ENCODE results near the gene TRIP12.
"Not testable (repeated sequence)": the region's sequence is repeated elsewhere in the genome, so short reads cannot be mapped to it uniquely, and the experiment has no call there.

The TRIP12 gene

DNA sequence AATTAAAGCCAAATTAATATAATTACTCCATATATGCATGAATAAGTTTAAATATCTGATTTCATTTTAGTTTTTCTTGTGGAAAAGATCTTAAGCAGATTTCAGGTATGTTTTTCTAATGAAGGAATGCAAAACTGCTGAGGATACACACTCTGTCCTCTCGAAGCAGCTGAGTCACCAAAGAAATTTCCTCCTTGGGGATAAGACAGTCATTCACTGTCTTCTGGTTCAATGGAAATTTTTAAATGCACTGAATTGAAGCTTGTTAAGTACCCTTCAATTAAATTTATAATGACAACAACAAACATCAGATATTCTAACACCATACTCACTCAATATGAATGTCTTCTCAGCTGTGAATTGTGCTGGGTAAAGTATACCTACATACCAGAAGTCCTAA lies 106.0 kb downstream of the TRIP12 start:
- no peak overlapping the region for H3K9ac ChIP-seq (ENCODE audit: low read length in 5 of 5)
- H3K4me1 ChIP-seq (ENCODE audit: control insufficient read depth in 5 of 5, insufficient read depth in 5 of 5, low read length in 5 of 5): peaks cover 0 to 10% (median 4%) of the 10 kb centered on the region in 5 donors
- H3K9me3 ChIP-seq (ENCODE audit: control insufficient read depth in 5 of 5, low read length in 5 of 5): no peaks in the 10 kb centered on the region
- no peak overlapping the region for H3K4me3 ChIP-seq (ENCODE audit: low read depth in 1 of 5, low read length in 5 of 5)
- H3K27ac ChIP-seq (ENCODE audit: low read depth, low read length): peak overlapping the region; percentile 12
- peaks cover 29 to 67% (median 38%) of the 10 kb centered on the region in 5 donors for H3K36me3 ChIP-seq (ENCODE audit: control insufficient read depth in 5 of 5, insufficient read depth in 5 of 5, low read length in 5 of 5)
- H3K27me3 ChIP-seq (ENCODE audit: control insufficient read depth in 5 of 5, insufficient read depth in 4 of 5, low read length in 5 of 5): no peaks in the 10 kb centered on the region

DNA sequence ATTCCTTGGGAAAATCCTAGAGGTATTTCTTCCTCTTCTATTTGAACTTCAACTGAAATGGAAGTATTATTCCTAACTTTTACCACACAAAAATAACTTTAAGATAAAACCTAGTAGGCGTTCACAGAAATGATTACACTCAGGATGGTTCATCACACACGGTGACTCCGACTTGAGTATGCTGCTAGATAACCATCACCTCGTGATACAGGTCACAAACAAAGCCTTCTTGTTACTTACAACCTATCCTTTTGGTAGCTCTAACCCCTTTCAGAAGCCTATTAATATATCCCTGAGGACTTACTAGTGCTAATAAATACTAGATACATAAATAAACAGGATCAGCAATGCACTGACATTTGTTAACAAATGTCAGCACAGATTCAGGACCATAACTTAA lies 106.5 kb downstream of the TRIP12 start:
- peaks cover 0 to 10% (median 4%) of the 10 kb centered on the region in 5 donors for H3K4me1 ChIP-seq (ENCODE audit: control insufficient read depth in 5 of 5, insufficient read depth in 5 of 5, low read length in 5 of 5)
- H3K27me3 ChIP-seq (ENCODE audit: control insufficient read depth in 5 of 5, insufficient read depth in 4 of 5, low read length in 5 of 5): no peaks in the 10 kb centered on the region
- no peak overlapping the region for H3K4me3 ChIP-seq (ENCODE audit: low read depth in 1 of 5, low read length in 5 of 5)
- no peak overlapping the region for H3K9ac ChIP-seq (ENCODE audit: low read length in 5 of 5)
- no peaks in the 10 kb centered on the region for H3K9me3 ChIP-seq (ENCODE audit: control insufficient read depth in 5 of 5, low read length in 5 of 5)
- H3K27ac ChIP-seq (ENCODE audit: low read depth, low read length): no peak overlapping the region
- peaks cover 31 to 72% (median 43%) of the 10 kb centered on the region in 5 donors for H3K36me3 ChIP-seq (ENCODE audit: control insufficient read depth in 5 of 5, insufficient read depth in 5 of 5, low read length in 5 of 5)

DNA sequence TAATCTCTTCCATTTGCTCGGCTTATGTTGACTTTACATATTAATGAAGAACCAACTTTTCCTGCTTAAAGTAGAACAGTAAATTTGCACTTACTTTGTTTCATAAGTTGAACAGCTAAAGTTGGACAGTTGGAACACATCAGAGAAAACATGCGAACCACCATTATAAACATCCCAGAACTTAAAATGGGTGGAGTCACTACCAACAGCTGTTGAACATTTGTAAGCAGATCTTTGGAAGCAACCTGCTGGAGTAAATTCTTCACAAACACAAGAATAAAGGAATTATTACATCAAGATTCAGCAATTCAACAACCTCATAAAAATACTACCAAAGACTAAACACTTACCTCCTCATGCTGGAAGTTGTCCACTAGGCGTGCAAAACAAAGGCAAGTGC lies 111.0 kb downstream of the TRIP12 start:
- peaks cover 53 to 83% (median 58%) of the 10 kb centered on the region in 5 donors for H3K36me3 ChIP-seq (ENCODE audit: control insufficient read depth in 5 of 5, insufficient read depth in 5 of 5, low read length in 5 of 5)
- H3K27me3 ChIP-seq (ENCODE audit: control insufficient read depth in 5 of 5, insufficient read depth in 4 of 5, low read length in 5 of 5): no peaks in the 10 kb centered on the region
- peaks cover 0 to 1% (median 0%) of the 10 kb centered on the region in 5 donors for H3K4me1 ChIP-seq (ENCODE audit: control insufficient read depth in 5 of 5, insufficient read depth in 5 of 5, low read length in 5 of 5)

DNA sequence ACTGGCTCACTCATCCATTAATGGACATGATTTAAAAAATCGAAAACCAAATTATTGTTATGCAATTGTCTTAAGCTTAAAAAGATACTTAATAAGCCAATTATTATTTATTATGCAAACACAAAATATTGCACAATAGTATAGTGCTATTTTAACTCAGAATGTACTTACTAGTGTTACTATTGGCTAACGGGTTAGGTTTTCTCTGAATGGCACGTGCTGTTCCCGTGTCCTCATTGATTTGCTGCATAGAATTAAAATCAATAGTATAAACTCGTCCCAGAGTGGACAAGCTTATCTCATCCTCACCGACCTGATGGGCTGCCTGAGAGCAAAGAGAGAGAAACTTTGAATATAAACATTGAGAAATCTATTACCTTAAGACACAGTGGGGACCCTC lies 116.2 kb downstream of the TRIP12 start:
- H3K4me3 ChIP-seq (ENCODE audit: low read depth in 1 of 5, low read length in 5 of 5): no peak overlapping the region
- no peaks in the 10 kb centered on the region for H3K27me3 ChIP-seq (ENCODE audit: control insufficient read depth in 5 of 5, insufficient read depth in 4 of 5, low read length in 5 of 5)
- H3K9me3 ChIP-seq (ENCODE audit: control insufficient read depth in 5 of 5, low read length in 5 of 5): no peaks in the 10 kb centered on the region
- H3K27ac ChIP-seq (ENCODE audit: low read depth, low read length): no peak overlapping the region
- peaks cover 0 to 5% (median 4%) of the 10 kb centered on the region in 5 donors for H3K4me1 ChIP-seq (ENCODE audit: control insufficient read depth in 5 of 5, insufficient read depth in 5 of 5, low read length in 5 of 5)
- no peak overlapping the region for H3K9ac ChIP-seq (ENCODE audit: low read length in 5 of 5)
- peaks cover 64 to 92% (median 73%) of the 10 kb centered on the region in 5 donors for H3K36me3 ChIP-seq (ENCODE audit: control insufficient read depth in 5 of 5, insufficient read depth in 5 of 5, low read length in 5 of 5)

More for the DNA sequence above, 111.0 kb downstream of the TRIP12 start:
- Histone ChIP-seq H3K27ac (ENCODE audit: low read depth, low read length) (no peak overlapping the region), H3K4me3 (ENCODE audit: low read depth in 1 of 5, low read length in 5 of 5) (no peak overlapping the region), H3K9ac (ENCODE audit: low read length in 5 of 5) (no peak overlapping the region), H3K9me3 (ENCODE audit: control insufficient read depth in 5 of 5, low read length in 5 of 5) (no peaks in the 10 kb centered on the region)

DNA sequence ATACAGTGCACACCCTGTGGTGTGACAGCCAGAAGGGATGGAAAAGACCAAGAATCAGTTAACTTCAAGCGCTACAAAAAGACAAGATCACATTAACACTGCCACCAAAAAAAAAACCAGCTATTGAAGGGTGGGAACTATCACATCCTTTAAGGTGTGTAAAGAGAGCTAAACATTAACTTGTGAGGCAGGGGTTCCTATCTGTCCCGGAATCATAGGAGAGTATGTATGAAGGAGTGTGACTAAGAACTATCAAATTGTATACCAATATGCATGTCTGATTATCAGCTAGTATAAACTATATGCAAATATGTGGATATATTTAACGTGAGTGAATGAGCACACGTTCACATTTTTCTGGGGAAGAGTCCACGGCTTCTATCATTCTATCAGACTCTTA lies 119.0 kb downstream of the TRIP12 start:
- no peak overlapping the region for H3K27ac ChIP-seq (ENCODE audit: low read depth, low read length)
- no peaks in the 10 kb centered on the region for H3K27me3 ChIP-seq (ENCODE audit: control insufficient read depth in 5 of 5, insufficient read depth in 4 of 5, low read length in 5 of 5)
- no peaks in the 10 kb centered on the region for H3K9me3 ChIP-seq (ENCODE audit: control insufficient read depth in 5 of 5, low read length in 5 of 5)
- H3K36me3 ChIP-seq (ENCODE audit: control insufficient read depth in 5 of 5, insufficient read depth in 5 of 5, low read length in 5 of 5): peaks cover 60 to 85% (median 64%) of the 10 kb centered on the region in 5 donors
- H3K4me1 ChIP-seq (ENCODE audit: control insufficient read depth in 5 of 5, insufficient read depth in 5 of 5, low read length in 5 of 5): peaks cover 0 to 5% (median 4%) of the 10 kb centered on the region in 5 donors
- no peak overlapping the region for H3K4me3 ChIP-seq (ENCODE audit: low read depth in 1 of 5, low read length in 5 of 5)
- H3K9ac ChIP-seq (ENCODE audit: low read length in 5 of 5): no peak overlapping the region

DNA sequence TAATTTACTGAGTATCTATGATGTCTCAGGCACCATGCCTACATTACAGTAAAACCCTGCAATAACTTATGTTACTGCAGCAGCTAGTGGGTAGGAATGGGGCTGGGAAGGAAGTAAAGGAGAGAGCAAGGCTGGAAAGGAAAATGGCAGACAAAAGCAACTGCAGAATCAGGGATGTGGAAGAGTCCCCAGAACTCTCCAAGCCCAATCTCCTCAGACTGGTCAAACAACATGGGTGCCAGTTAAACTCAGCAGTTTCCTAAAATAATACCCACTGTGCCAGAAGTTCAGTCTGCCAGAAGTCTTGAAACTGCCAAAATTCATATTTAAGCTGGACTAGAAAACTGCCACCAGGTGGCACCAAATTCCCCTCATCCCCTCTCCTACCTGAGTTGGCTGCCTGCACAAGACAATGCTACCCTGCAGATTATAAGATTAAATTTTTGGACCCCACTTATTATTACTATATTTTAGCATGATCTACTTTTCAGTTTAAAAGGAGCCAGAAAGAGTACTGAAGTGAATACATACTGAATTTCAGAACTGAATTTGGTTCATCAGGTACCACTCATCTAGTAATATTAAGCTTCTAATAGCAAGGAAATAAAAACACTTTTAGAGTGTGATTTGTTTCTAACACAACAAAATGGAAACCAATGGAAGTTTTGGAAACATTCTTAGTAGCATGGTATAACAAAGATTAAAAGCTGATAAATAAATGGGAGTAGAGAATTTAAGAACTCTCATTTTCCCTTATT lies 120.6 kb downstream of the TRIP12 start:
- no peaks in the 10 kb centered on the region for H3K9me3 ChIP-seq (ENCODE audit: control insufficient read depth in 5 of 5, low read length in 5 of 5)
- H3K9ac ChIP-seq (ENCODE audit: low read length in 5 of 5): no peak overlapping the region
- H3K4me3 ChIP-seq (ENCODE audit: low read depth in 1 of 5, low read length in 5 of 5): no peak overlapping the region
- H3K27ac ChIP-seq (ENCODE audit: low read depth, low read length): peak overlapping the region; percentile 15
- H3K36me3 ChIP-seq (ENCODE audit: control insufficient read depth in 5 of 5, insufficient read depth in 5 of 5, low read length in 5 of 5): peaks cover 64 to 86% (median 66%) of the 10 kb centered on the region in 5 donors
- H3K27me3 ChIP-seq (ENCODE audit: control insufficient read depth in 5 of 5, insufficient read depth in 4 of 5, low read length in 5 of 5): no peaks in the 10 kb centered on the region
- H3K4me1 ChIP-seq (ENCODE audit: control insufficient read depth in 5 of 5, insufficient read depth in 5 of 5, low read length in 5 of 5): peaks cover 0 to 5% (median 4%) of the 10 kb centered on the region in 5 donors

DNA sequence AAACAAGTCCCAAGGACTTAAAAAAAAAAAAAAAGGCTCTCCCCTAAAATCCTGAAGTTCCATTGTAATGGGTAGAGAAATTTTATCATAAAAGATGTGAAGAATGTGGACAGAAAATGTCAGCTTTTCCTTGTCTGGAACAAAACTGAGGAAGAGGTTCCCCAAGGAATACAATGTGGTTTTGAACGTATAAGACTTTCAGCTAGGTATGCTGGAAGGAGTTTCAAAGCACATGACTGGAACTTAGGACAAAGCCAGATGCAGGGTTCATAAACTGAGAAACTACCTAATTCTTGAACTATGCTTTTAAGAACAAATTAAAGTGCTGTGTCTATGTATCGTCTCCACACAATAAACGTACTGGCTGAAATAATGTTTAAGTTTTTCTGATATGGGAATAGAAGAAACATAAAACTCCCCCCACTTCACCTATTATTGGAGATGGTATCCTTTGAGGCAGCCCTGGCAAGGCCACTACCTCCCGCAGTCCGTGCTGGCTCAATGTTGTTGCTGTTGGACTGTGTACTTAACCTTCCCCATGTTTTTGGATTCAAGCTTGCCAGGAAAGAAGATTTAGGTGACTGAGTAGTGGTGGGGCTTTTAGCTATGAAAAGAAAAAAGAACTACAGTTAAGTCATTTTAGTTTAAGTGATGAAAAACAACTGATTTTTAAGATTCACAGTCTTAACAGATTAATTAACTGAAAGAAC lies 123.2 kb downstream of the TRIP12 start:
- H3K4me1 ChIP-seq (ENCODE audit: control insufficient read depth in 5 of 5, insufficient read depth in 5 of 5, low read length in 5 of 5): peaks cover 0 to 5% (median 4%) of the 10 kb centered on the region in 5 donors
- H3K9me3 ChIP-seq (ENCODE audit: control insufficient read depth in 5 of 5, low read length in 5 of 5): no peaks in the 10 kb centered on the region
- no peak overlapping the region for H3K27ac ChIP-seq (ENCODE audit: low read depth, low read length)
- H3K4me3 ChIP-seq (ENCODE audit: low read depth in 1 of 5, low read length in 5 of 5): no peak overlapping the region
- H3K27me3 ChIP-seq (ENCODE audit: control insufficient read depth in 5 of 5, insufficient read depth in 4 of 5, low read length in 5 of 5): no peaks in the 10 kb centered on the region
- H3K9ac ChIP-seq (ENCODE audit: low read length in 5 of 5): no peak overlapping the region
- peaks cover 57 to 83% (median 64%) of the 10 kb centered on the region in 5 donors for H3K36me3 ChIP-seq (ENCODE audit: control insufficient read depth in 5 of 5, insufficient read depth in 5 of 5, low read length in 5 of 5)

DNA sequence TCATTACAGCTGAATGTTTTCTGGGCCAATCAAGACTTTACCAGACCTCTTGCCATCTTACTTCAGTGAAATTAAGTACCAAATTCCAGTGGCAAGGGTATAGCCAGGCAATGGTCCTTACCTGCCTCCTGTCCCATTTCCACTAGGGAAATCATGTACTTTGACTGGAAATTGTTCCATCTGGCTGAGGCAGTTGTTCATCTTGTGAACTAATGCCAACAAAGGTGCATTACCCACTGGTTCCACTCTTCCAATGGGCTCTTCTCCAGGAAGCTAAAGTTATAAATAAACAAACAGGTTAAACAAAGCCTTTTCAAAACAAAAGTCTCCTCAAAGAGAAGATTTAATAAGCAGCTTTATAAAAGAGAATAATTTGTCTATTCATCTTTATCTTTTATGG lies 126.8 kb downstream of the TRIP12 start:
- H3K9ac ChIP-seq (ENCODE audit: low read length in 5 of 5): no peak overlapping the region
- H3K36me3 ChIP-seq (ENCODE audit: control insufficient read depth in 5 of 5, insufficient read depth in 5 of 5, low read length in 5 of 5): peaks cover 69 to 88% (median 74%) of the 10 kb centered on the region in 5 donors
- H3K4me1 ChIP-seq (ENCODE audit: control insufficient read depth in 5 of 5, insufficient read depth in 5 of 5, low read length in 5 of 5): no peaks in the 10 kb centered on the region
- H3K27me3 ChIP-seq (ENCODE audit: control insufficient read depth in 5 of 5, insufficient read depth in 4 of 5, low read length in 5 of 5): no peaks in the 10 kb centered on the region
- no peak overlapping the region for H3K27ac ChIP-seq (ENCODE audit: low read depth, low read length)
- no peaks in the 10 kb centered on the region for H3K9me3 ChIP-seq (ENCODE audit: control insufficient read depth in 5 of 5, low read length in 5 of 5)
- no peak overlapping the region for H3K4me3 ChIP-seq (ENCODE audit: low read depth in 1 of 5, low read length in 5 of 5)

DNA sequence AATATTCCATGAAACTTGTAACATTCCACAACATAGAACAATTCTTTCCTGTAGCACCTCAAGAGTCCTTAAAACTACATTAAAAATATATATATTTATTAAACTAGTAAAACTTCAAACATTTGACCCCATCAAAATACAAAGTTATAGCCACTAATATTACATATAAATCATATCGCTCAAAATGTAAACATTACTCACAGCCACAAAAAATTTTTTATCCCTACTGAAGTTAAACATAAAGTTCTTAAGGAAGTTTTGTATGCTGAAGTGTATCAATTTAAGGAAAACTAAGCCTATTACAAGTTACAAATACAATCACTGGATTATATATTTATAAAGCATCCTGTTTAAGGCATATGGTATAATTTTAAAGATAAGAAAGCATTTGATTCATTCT lies 127.2 kb downstream of the TRIP12 start:
- H3K9me3 ChIP-seq (ENCODE audit: control insufficient read depth in 5 of 5, low read length in 5 of 5): no peaks in the 10 kb centered on the region
- H3K27me3 ChIP-seq (ENCODE audit: control insufficient read depth in 5 of 5, insufficient read depth in 4 of 5, low read length in 5 of 5): no peaks in the 10 kb centered on the region
- no peaks in the 10 kb centered on the region for H3K4me1 ChIP-seq (ENCODE audit: control insufficient read depth in 5 of 5, insufficient read depth in 5 of 5, low read length in 5 of 5)
- H3K4me3 ChIP-seq (ENCODE audit: low read depth in 1 of 5, low read length in 5 of 5): no peak overlapping the region
- H3K27ac ChIP-seq (ENCODE audit: low read depth, low read length): no peak overlapping the region
- no peak overlapping the region for H3K9ac ChIP-seq (ENCODE audit: low read length in 5 of 5)
- peaks cover 73 to 88% (median 75%) of the 10 kb centered on the region in 5 donors for H3K36me3 ChIP-seq (ENCODE audit: control insufficient read depth in 5 of 5, insufficient read depth in 5 of 5, low read length in 5 of 5)

DNA sequence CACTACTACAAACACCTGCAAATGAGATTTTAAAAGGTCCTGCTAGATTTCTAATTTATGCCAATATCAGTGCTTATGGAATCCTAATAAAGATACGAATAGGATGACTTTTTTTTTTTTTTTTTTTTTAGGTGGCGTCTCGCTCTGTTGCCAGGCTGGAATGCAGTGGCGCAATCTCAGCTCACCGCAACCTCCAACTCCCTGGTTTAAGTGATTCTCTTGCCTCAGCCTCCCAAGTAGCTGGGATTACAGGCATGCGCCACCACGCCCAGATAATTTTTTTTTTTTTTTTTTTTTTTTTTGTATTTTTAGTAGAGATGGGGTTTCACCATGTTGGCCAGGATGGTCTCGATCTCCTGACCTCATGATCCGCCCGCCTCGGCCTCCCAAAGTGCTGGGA lies 135.5 kb downstream of the TRIP12 start:
- not testable (repeated sequence) for H3K9me3 ChIP-seq (ENCODE audit: control insufficient read depth in 5 of 5, low read length in 5 of 5); H3K27ac ChIP-seq (ENCODE audit: low read depth, low read length); H3K4me3 ChIP-seq (ENCODE audit: low read depth in 1 of 5, low read length in 5 of 5); H3K4me1 ChIP-seq (ENCODE audit: control insufficient read depth in 5 of 5, insufficient read depth in 5 of 5, low read length in 5 of 5); H3K27me3 ChIP-seq (ENCODE audit: control insufficient read depth in 5 of 5, insufficient read depth in 4 of 5, low read length in 5 of 5); H3K9ac ChIP-seq (ENCODE audit: low read length in 5 of 5)
- peaks cover 52 to 73% (median 61%) of the 10 kb centered on the region in 5 donors for H3K36me3 ChIP-seq (ENCODE audit: control insufficient read depth in 5 of 5, insufficient read depth in 5 of 5, low read length in 5 of 5)
